GM10847 (cell line): Measurements from ENCODE around the gene MICAL3.

Source experiments
- POLR2A ChIP-seq: IDR thresholded peaks from 2 replicates; pipeline ENCODE4 v1.6.1; 2011; ENCODE audit not compliant: insufficient read length; ENCODE audit errors: extremely low read depth

Gene MICAL3

GRCh38 chr22:18044548-18045271 lies 20.3 kb upstream of the MICAL3 start:
- TF ChIP-seq POLR2A: no peak

- TF ChIP-seq POLR2A: no peak
Observed at GRCh38 chr22:18042685-18043084, 18.3 kb upstream of the MICAL3 start.

DNA sequence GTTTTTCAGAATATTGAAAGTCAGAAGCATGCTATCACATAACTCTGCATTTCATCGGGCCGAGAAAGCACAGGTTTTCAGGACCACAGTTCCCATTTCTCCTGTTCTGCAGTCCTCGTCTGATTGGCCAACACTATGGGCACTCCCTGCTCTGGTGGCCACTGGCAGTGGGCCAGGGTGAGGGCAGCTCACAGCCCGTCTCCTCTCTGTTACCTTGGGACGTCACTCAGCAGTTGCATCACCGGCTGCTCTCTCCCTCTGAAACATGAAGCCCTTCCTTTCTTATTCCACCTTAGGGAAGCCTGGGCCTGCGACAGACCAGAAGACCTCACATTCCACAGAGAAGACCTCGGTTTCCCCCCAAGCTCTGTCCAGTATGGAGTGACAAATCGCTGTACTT lies 11.4 kb upstream of the MICAL3 start:
- TF ChIP-seq POLR2A: no peak

- no peak for TF ChIP-seq POLR2A
Observed at GRCh38 chr22:18034076-18034475, 9.7 kb upstream of the MICAL3 start.

GRCh38 chr22:18033204-18033998 lies 9.0 kb upstream of the MICAL3 start:
- no peak for TF ChIP-seq POLR2A

DNA sequence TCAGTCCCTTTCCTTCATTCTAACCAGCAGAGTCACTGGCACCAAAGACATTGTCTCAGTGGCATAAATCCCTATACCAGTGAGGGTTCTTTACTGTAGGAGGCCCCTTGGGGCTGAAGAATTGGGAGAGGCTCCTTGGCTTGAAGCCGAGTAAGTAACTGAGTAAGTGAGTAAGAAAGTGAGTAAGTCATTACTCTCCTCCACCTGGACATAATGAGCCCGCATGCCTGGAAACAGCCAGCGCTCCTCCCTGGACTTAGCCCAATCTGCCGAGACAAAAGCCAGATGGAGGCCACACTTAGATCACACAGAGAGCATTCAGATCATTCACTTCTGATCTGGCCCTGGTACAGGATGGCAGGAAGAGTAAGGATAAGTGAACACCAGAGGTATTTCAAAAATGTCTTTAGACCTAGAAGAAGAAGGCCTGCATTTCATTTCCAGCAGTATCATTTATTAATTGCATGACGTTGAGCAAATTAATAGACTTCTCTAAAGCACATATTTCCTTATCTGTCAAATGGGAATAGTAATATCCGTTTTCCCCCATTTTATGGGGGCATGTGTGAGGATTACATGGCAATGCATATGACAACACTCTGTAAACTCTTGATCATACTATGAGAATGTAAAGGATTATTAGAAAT lies 8.2 kb upstream of the MICAL3 start:
- no peak for TF ChIP-seq POLR2A

GRCh38 chr22:18031695-18032454 lies 7.5 kb upstream of the MICAL3 start:
- no peak for TF ChIP-seq POLR2A

- no peak for TF ChIP-seq POLR2A
Observed at GRCh38 chr22:18029686-18030267, 5.4 kb upstream of the MICAL3 start.

DNA sequence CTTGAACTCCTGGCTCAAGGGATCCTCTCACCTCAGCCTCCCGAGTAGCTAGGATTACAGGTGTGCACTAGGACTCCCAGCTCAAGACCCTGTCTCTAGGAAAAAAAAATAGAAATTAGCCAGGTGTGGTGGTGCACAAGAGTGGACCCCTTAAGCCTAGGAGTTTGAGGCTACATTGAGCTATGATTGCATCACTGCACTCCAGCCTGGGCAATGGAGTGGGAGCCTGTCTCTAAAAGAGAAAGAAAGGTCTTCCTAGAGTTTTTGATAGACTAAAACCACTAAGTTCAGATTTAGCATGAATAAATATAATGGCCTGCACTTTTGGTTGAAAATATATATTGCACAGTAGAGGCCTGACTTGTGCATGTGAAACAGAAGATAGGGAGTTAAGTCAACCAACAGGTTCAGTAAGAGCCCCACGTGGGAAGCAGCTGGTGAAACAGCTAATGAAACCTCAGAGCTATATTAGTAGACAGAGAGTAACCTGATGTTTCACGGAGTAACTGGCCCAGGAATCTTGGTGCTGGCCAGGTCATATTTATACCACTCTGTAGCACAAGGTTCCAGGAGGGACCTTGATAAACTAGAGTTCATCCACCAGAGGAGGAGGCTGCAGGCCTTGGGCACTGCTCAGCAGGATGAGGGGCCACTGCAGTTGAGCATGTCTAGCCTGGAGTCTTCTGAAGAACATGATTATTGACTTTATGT lies 4.6 kb upstream of the MICAL3 start:
- TF ChIP-seq POLR2A: no peak

- no peak for TF ChIP-seq POLR2A
Observed at GRCh38 chr22:18024956-18025720, 777 bp upstream of the MICAL3 start.

GRCh38 chr22:18023509-18024275 lies 669 bp downstream of the MICAL3 start:
- TF ChIP-seq POLR2A: no peak

DNA sequence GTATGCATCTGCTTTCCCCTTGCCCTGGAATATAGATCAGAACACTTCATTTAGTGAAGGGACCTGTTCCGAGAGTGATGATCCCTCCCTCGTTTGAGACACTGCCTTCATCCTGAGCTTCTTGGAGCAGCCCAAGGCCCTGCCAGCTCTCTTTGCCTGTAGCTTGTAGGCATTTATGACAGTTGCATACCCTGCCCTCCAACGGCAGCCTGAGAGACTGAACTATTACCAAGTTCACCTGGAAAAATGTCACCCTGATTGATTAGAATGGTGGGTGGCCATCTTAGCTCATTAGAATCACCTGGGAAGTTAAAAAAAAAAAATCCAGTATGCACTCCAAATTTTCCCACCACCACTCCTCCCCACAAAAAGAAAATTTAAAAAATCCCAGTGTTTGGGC lies 1.5 kb downstream of the MICAL3 start:
- no peak for TF ChIP-seq POLR2A

- TF ChIP-seq POLR2A: no peak
Observed at GRCh38 chr22:18021431-18021830, 2.9 kb downstream of the MICAL3 start.
